Measurements from ENCODE around the gene SLC22A7.

DNA sequence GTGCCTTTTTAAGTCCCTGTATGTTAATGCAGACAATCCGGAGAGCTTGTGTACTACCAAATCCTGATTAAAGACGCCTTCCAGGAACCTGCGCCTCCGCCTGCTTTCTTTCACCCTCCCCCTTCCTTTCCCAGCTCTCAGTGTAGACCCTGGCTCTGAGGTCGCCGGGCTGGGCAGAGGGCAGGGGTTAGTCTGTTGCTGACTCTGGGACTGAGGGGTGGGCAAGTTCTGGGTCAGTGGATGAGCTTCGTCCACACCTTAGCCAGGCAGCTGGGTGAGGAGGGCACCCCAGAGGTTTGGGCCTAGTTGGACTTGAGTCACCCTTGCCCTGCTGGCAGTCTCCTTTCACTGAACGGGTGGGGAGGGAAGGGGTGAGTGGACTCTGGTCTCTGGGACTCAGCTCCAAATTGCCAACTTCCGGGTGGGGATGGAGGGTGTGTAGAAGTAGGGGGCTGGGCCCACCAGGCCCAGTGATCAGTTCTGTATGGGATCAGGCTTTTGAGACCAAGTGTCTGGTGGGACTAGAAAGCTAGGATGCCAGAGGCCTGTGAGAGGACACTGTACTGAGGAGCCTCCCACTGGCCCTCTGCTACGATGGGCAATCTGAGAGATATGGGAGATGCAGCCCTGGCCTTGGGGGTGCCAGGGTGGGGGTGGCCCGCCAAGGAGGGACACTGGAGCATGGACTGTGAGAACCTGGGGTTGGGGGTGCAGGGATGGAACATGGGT, 21.3 kb upstream of the SLC22A7 start:
- TF ChIP-seq POLR2AphosphoS5 (IDR thresholded peaks at IDR 0.05; ENCODE audit: low read depth, low read length) (no peak), GTF2F1 (IDR thresholded peaks at IDR 0.05; ENCODE audit: borderline replicate concordance, low read depth, low read length) (no peak), YY1 (IDR thresholded peaks at IDR 0.05; ENCODE audit: low read depth, low read length) (no peak), EP300 (IDR thresholded peaks at IDR 0.05; ENCODE audit: borderline replicate concordance in 1 of 2, low read depth in 2 of 2, low read length in 2 of 2) (no peak), SUZ12 (IDR thresholded peaks at IDR 0.05; ENCODE audit: low read length) (no peak), EZH2 (IDR thresholded peaks at IDR 0.05; ENCODE audit: low read depth, low read length, severe bottlenecking) (no peak), POLR2A (IDR thresholded peaks at IDR 0.05; ENCODE audit: control extremely low read depth in 1 of 2, low read depth in 2 of 2, low read length in 2 of 2) (no peak), CHD2 (IDR thresholded peaks at IDR 0.05; ENCODE audit: low read length) (no peak), RNF2 (IDR thresholded peaks at IDR 0.05; ENCODE audit: borderline replicate concordance, low read depth, low read length, missing control alignments, poor library complexity, severe bottlenecking) (no peak), TAF7 (optimal IDR thresholded peaks at IDR 0.05; ENCODE audit: borderline replicate concordance, low read depth, low read length) (no peak)
- TF ChIP-seq, protein P1, sequence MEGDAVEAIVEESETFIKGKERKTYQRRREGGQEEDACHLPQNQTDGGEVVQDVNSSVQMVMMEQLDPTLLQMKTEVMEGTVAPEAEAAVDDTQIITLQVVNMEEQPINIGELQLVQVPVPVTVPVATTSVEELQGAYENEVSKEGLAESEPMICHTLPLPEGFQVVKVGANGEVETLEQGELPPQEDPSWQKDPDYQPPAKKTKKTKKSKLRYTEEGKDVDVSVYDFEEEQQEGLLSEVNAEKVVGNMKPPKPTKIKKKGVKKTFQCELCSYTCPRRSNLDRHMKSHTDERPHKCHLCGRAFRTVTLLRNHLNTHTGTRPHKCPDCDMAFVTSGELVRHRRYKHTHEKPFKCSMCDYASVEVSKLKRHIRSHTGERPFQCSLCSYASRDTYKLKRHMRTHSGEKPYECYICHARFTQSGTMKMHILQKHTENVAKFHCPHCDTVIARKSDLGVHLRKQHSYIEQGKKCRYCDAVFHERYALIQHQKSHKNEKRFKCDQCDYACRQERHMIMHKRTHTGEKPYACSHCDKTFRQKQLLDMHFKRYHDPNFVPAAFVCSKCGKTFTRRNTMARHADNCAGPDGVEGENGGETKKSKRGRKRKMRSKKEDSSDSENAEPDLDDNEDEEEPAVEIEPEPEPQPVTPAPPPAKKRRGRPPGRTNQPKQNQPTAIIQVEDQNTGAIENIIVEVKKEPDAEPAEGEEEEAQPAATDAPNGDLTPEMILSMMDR (IDR thresholded peaks at IDR 0.05; ENCODE audit: control extremely low read depth in 1 of 3, insufficient read depth in 1 of 3, low read depth in 1 of 3, low read length in 3 of 3), result no peak
